WTC11 (cell line): ENCODE data around the gene APRT.

ENCODE experiments used
- CREB1 ChIP-seq: sonication (generic); formaldehyde crosslinking; IDR thresholded peaks from 2 replicates; pipeline ENCODE4 v1.8.0; 2023; ENCODE audit warnings: mild to moderate bottlenecking, missing genetic modification reagents
- CTCF ChIP-seq: fragments of 200-600 bp; IDR thresholded peaks from 2 replicates; pipeline ENCODE4 v1.8.0; 2022; ENCODE audit warnings: antibody characterized with exemption
- ETV6 ChIP-seq: sonication (generic); formaldehyde crosslinking; IDR thresholded peaks from 2 replicates; pipeline ENCODE4 v1.8.1; 2022; ENCODE audit warnings: mild to moderate bottlenecking, missing genetic modification reagents
- RELA ChIP-seq: sonication (generic); formaldehyde crosslinking; IDR thresholded peaks from 2 replicates; pipeline ENCODE4 v1.8.1; 2022; ENCODE audit warnings: missing genetic modification reagents, mild to moderate bottlenecking, borderline replicate concordance
- SOX15 ChIP-seq: fragments of 250-450 bp; sonication (Bioruptor Pico); IDR thresholded peaks from 2 replicates; pipeline ENCODE4 v1.9.0; 2021; ENCODE audit warnings: mild to moderate bottlenecking
- TP53 ChIP-seq: sonication (generic); formaldehyde crosslinking; IDR thresholded peaks from 2 replicates; pipeline ENCODE4 v1.8.1; 2023; ENCODE audit warnings: mild to moderate bottlenecking, missing genetic modification reagents
- ZNF423 ChIP-seq: fragments of 250-450 bp; sonication (Bioruptor Pico); IDR thresholded peaks from 2 replicates; pipeline ENCODE4 v2.1.2; 2022; ENCODE audit warnings: mild to moderate bottlenecking, moderate library complexity
- TF ChIP-seq, protein P1 (sequence below): sonication (generic); formaldehyde crosslinking; IDR thresholded peaks from 2 replicates; pipeline ENCODE4 v1.8.0; 2022; ENCODE audit warnings: mild to moderate bottlenecking, missing genetic modification reagents

- TF ChIP-seq SOX15 (CRISPR knock-in tag) = no peak
- TF ChIP-seq TP53 (CRISPR knock-in tag) = no peak
- TF ChIP-seq, protein P1, sequence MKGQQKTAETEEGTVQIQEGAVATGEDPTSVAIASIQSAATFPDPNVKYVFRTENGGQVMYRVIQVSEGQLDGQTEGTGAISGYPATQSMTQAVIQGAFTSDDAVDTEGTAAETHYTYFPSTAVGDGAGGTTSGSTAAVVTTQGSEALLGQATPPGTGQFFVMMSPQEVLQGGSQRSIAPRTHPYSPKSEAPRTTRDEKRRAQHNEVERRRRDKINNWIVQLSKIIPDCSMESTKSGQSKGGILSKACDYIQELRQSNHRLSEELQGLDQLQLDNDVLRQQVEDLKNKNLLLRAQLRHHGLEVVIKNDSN (CRISPR knock-in tag) = no peak
- no peak for TF ChIP-seq CREB1 (CRISPR knock-in tag)
- TF ChIP-seq ZNF423 (CRISPR knock-in tag) = no peak
- no peak for TF ChIP-seq CTCF
- no peak for TF ChIP-seq ETV6
- TF ChIP-seq RELA (CRISPR knock-in tag) = no peak
These were observed 32.8 kb upstream of the APRT start for GRCh38 chr16:88844419-88845036.
